ENCODE measurements around the gene IGFL2.
"Not testable (repeated sequence)": the region's sequence is repeated elsewhere in the genome, so short reads cannot be mapped to it uniquely, and the experiment has no call there.

IGFL2 gene

GRCh38 chr19:46147791-46148288 is at the start of gene IGFL2:
TSS of gene IGFL2 (plus strand) at chr19:46148238. CDS start at chr19:46148279, 41 bp downstream.
- no peak for DNase-seq

- DNase-seq = no peak
Measured at GRCh38 chr19:46100344-46100743, 47.7 kb upstream of the IGFL2 start.

GRCh38 chr19:46101293-46101692 is 46.7 kb upstream of the IGFL2 start:
- no peak for DNase-seq

- not testable (repeated sequence) for DNase-seq
Measured at GRCh38 chr19:46102333-46102732, 45.7 kb upstream of the IGFL2 start.

- no peak for DNase-seq
Measured at GRCh38 chr19:46107371-46107770, 40.7 kb upstream of the IGFL2 start.

- DNase-seq = no peak
Measured at GRCh38 chr19:46109876-46110275, 38.2 kb upstream of the IGFL2 start.

GRCh38 chr19:46111376-46111775 is 36.7 kb upstream of the IGFL2 start:
- DNase-seq = no peak

- DNase-seq = no peak
Measured at GRCh38 chr19:46112527-46112926, 35.5 kb upstream of the IGFL2 start.

GRCh38 chr19:46113726-46114125 is 34.3 kb upstream of the IGFL2 start:
- no peak for DNase-seq

GRCh38 chr19:46115396-46116106 is 32.5 kb upstream of the IGFL2 start:
- DNase-seq = no peak

GRCh38 chr19:46116121-46116520 is 31.9 kb upstream of the IGFL2 start:
- DNase-seq = no peak

GRCh38 chr19:46118136-46118535 is 29.9 kb upstream of the IGFL2 start:
- no peak for DNase-seq

- DNase-seq = no peak
Measured at GRCh38 chr19:46124638-46125115, 23.4 kb upstream of the IGFL2 start, which contains the start of gene IGFL3. TSS of gene IGFL3 (minus strand) at chr19:46124688. CDS start at chr19:46124649, 39 bp downstream.

- no peak for DNase-seq
Measured at GRCh38 chr19:46125447-46125846, 22.6 kb upstream of the IGFL2 start.

GRCh38 chr19:46126086-46126580 is 21.9 kb upstream of the IGFL2 start:
- DNase-seq = no peak

- DNase-seq = no peak
Measured at GRCh38 chr19:46131485-46132143, 16.4 kb upstream of the IGFL2 start.

- no peak for DNase-seq
Measured at GRCh38 chr19:46132508-46133100, 15.4 kb upstream of the IGFL2 start.

GRCh38 chr19:46133101-46133627 is 14.9 kb upstream of the IGFL2 start:
- DNase-seq = no peak

- DNase-seq = no peak
Measured at GRCh38 chr19:46133777-46134241, 14.2 kb upstream of the IGFL2 start.

GRCh38 chr19:46134527-46134926 is 13.5 kb upstream of the IGFL2 start:
- no peak for DNase-seq

GRCh38 chr19:46137915-46138473 is 10.0 kb upstream of the IGFL2 start:
- DNase-seq = no peak

- DNase-seq = no peak
Measured at GRCh38 chr19:46141421-46141820, 6.6 kb upstream of the IGFL2 start.

GRCh38 chr19:46142294-46142693 is 5.7 kb upstream of the IGFL2 start:
- DNase-seq = no peak

Measured in KG1 (cell line).